IPS DF 19.7 (cell line): ENCODE results near the gene TMEM108.

Experiments
- DNase-seq: peaks from one replicate; pipeline ENCODE4 v3.0.0-alpha.2; 2013; ENCODE audit warnings: low read depth, low spot score

Gene TMEM108

GRCh38 chr3:133117342-133117741 is 79.2 kb downstream of the TMEM108 start:
- DNase-seq, result no peak

GRCh38 chr3:133119176-133119575 is 81.0 kb downstream of the TMEM108 start:
- DNase-seq, result no peak

GRCh38 chr3:133121450-133121849 is 83.3 kb downstream of the TMEM108 start:
- no peak for DNase-seq

GRCh38 chr3:133123636-133124035 is 85.4 kb downstream of the TMEM108 start:
- no peak for DNase-seq

- no peak for DNase-seq
Observed at GRCh38 chr3:133124511-133124910, 86.3 kb downstream of the TMEM108 start.

- DNase-seq, result no peak
Observed at GRCh38 chr3:133125171-133125570, 87.0 kb downstream of the TMEM108 start.

- DNase-seq, result no peak
Observed at GRCh38 chr3:133125802-133126201, 87.6 kb downstream of the TMEM108 start.

GRCh38 chr3:133127381-133127780 is 89.2 kb downstream of the TMEM108 start:
- DNase-seq, result no peak

GRCh38 chr3:133130168-133130567 is 92.0 kb downstream of the TMEM108 start:
- DNase-seq, result no peak

GRCh38 chr3:133135306-133135705 is 97.1 kb downstream of the TMEM108 start:
- no peak for DNase-seq

GRCh38 chr3:133136114-133137041 is 98.2 kb downstream of the TMEM108 start:
- no peak for DNase-seq

GRCh38 chr3:133137042-133137996 is 99.1 kb downstream of the TMEM108 start:
- no peak for DNase-seq

GRCh38 chr3:133138017-133138416 is 99.8 kb downstream of the TMEM108 start:
- no peak for DNase-seq

- no peak for DNase-seq
Observed at GRCh38 chr3:133152056-133152455, 113.9 kb downstream of the TMEM108 start.

GRCh38 chr3:133152681-133153220 is 114.6 kb downstream of the TMEM108 start:
- DNase-seq, result no peak

- no peak for DNase-seq
Observed at GRCh38 chr3:133153382-133153781, 115.2 kb downstream of the TMEM108 start.

- DNase-seq, result no peak
Observed at GRCh38 chr3:133157716-133158115, 119.5 kb downstream of the TMEM108 start.

GRCh38 chr3:133158686-133159085 is 120.5 kb downstream of the TMEM108 start:
- no peak for DNase-seq

GRCh38 chr3:133159498-133160475 is 121.6 kb downstream of the TMEM108 start:
- DNase-seq, result no peak

- no peak for DNase-seq
Observed at GRCh38 chr3:133161656-133162055, 123.5 kb downstream of the TMEM108 start.

GRCh38 chr3:133162265-133162664 is 124.1 kb downstream of the TMEM108 start:
- DNase-seq, result no peak
